UCSD-AML1 (cell line): Measurements from ENCODE around the gene CHST6.
"Not testable (repeated sequence)": the region's sequence is repeated elsewhere in the genome, so short reads cannot be mapped to it uniquely, and the experiment has no call there.

Experiments
- DNase-seq: peaks from one replicate; lab custom pipeline; 2025; ENCODE audit not compliant: unreplicated experiment; lab: John Stamatoyannopoulos, UW

CHST6 gene

GRCh38 chr16:75503801-75504200 lies 8.6 kb upstream of the CHST6 start:
- no peak for DNase-seq

- no peak for DNase-seq
These were observed 7.8 kb upstream of the CHST6 start for GRCh38 chr16:75502916-75503605.

GRCh38 chr16:75501820-75502219 lies 6.6 kb upstream of the CHST6 start:
- DNase-seq, result not testable (repeated sequence)

GRCh38 chr16:75501359-75501758 lies 6.1 kb upstream of the CHST6 start:
- no peak for DNase-seq

GRCh38 chr16:75498605-75499322 lies 3.5 kb upstream of the CHST6 start:
- DNase-seq, result not testable (repeated sequence)

- no peak for DNase-seq
These were observed 2.3 kb upstream of the CHST6 start for GRCh38 chr16:75497558-75497957.

- no peak for DNase-seq
These were observed 573 bp downstream of the CHST6 start for GRCh38 chr16:75494661-75495075.

GRCh38 chr16:75494184-75494583 lies 1.1 kb downstream of the CHST6 start:
- DNase-seq, result no peak

GRCh38 chr16:75491876-75492275 lies 3.4 kb downstream of the CHST6 start:
- DNase-seq, result no peak

GRCh38 chr16:75488322-75488721 lies 6.9 kb downstream of the CHST6 start:
- DNase-seq, result no peak

GRCh38 chr16:75486676-75487313 lies 8.4 kb downstream of the CHST6 start:
- DNase-seq, result no peak

GRCh38 chr16:75486014-75486675 lies 9.1 kb downstream of the CHST6 start:
- no peak for DNase-seq

GRCh38 chr16:75485230-75486013 lies 9.8 kb downstream of the CHST6 start:
- no peak for DNase-seq

GRCh38 chr16:75483222-75483621 lies 12.0 kb downstream of the CHST6 start:
- DNase-seq, result no peak

- no peak for DNase-seq
These were observed 12.6 kb downstream of the CHST6 start for GRCh38 chr16:75482434-75483205.

- DNase-seq, result no peak
These were observed 13.8 kb downstream of the CHST6 start for GRCh38 chr16:75481475-75481874.

- no peak for DNase-seq
These were observed 15.7 kb downstream of the CHST6 start for GRCh38 chr16:75479421-75479990.

GRCh38 chr16:75478480-75479345 lies 16.5 kb downstream of the CHST6 start:
- DNase-seq, result no peak
